A549 (cell line): Measurements from ENCODE around the gene GID4. TPM values are rescaled to one million over a fixed set of nuclear protein-coding genes. Genes with fewer than 3 reads are reported as not detected.

Experiments
- ATAC-seq, 2 experiments: fragments of 200-7000 bp in 1 of 2; fragments of >200 bp in 1 of 2; cut with Nextera tagmentation in 1 of 2; cut with Tn5 transposase in 1 of 2; 3 replicates each; pipeline versions ENCODE4 v1.8.0 to v1.9.1; 2018 to 2020; ENCODE audit warnings: mild to moderate bottlenecking in 1 of 2, moderate library complexity in 1 of 2
- CTCF ChIA-PET: fragments of 300-600 bp; sonication (Branson Sonifier 250); formaldehyde crosslinking; extraction: SDS; loops from one replicate; lab custom pipeline; 2021; ENCODE audit warnings: antibody characterized with exemption, inconsistent platforms; lab: Yijun Ruan, JAX
- POLR2A ChIA-PET: fragments of 350-600 bp; formaldehyde crosslinking; extraction: SDS; loops from one replicate; lab custom pipeline; 2021; ENCODE audit warnings: antibody characterized with exemption, inconsistent platforms; lab: Yijun Ruan, JAX
- DNase-seq, 2 experiments: peaks; one replicate each; pipeline versions ENCODE4 v3.0.0 to v3.0.0-alpha.2; 2011 to 2016; ENCODE audit warnings: low read depth in 1 of 2, low spot score in 1 of 2
- FAIRE-seq: peaks from 2 replicates; lab custom pipeline; 2011; peaks lifted over from hg19 to GRCh38; lab: Jason Lieb, UNC
- H3K27ac ChIP-seq, 2 experiments: fragments of >200 bp; sonication (Bioruptor Twin); formaldehyde crosslinking; 3 replicates each; pipeline ENCODE4 v1.5.1; 2016 to 2017
- H3K4me1 ChIP-seq: fragments of >200 bp; sonication (Bioruptor Twin); formaldehyde crosslinking; 3 replicates; pipeline ENCODE4 v1.6.1; 2016
- H3K4me2 ChIP-seq: fragments of >200 bp; sonication (Bioruptor Twin); formaldehyde crosslinking; 3 replicates; pipeline ENCODE4 v1.6.1; 2016
- H3K4me3 ChIP-seq: fragments of >200 bp; sonication (Bioruptor Twin); formaldehyde crosslinking; 3 replicates; pipeline ENCODE4 v1.5.1; 2016
- H3K9me3 ChIP-seq: fragments of >200 bp; sonication (Bioruptor Twin); formaldehyde crosslinking; 3 replicates; pipeline ENCODE4 v1.6.1; 2016
- BHLHE40 ChIP-seq: IDR thresholded peaks from 2 replicates; pipeline ENCODE4 v1.6.1; 2012; ENCODE audit warnings: low read depth, low read length, inconsistent platforms
- CBX8 ChIP-seq: fragments of 200-600 bp; sonication (generic); IDR thresholded peaks from 2 replicates; pipeline ENCODE4 v1.6.1; 2016
- CHD4 ChIP-seq: fragments of 200-600 bp; sonication (generic); IDR thresholded peaks from 2 replicates; pipeline ENCODE4 v1.6.1; 2016; ENCODE audit warnings: antibody characterized with exemption, mild to moderate bottlenecking, borderline replicate concordance
- E2F6 ChIP-seq: IDR thresholded peaks from 2 replicates; pipeline ENCODE4 v1.6.1; 2012; ENCODE audit warnings: low read depth, borderline replicate concordance
- EHMT2 ChIP-seq: fragments of 200-600 bp; sonication (generic); IDR thresholded peaks from 2 replicates; pipeline ENCODE4 v1.6.1; 2016; ENCODE audit warnings: antibody characterized with exemption, low read depth, mild to moderate bottlenecking, moderate library complexity
- HOXA7 ChIP-seq: fragments of 250-450 bp; sonication (Bioruptor Pico); IDR thresholded peaks from 2 replicates; pipeline ENCODE4 v1.5.0; 2020; ENCODE audit warnings: mild to moderate bottlenecking, moderate library complexity
- HOXB13 ChIP-seq: fragments of 250-450 bp; sonication (Bioruptor Pico); IDR thresholded peaks from 2 replicates; pipeline ENCODE4 v1.5.0; 2020; ENCODE audit warnings: low read depth, mild to moderate bottlenecking, moderate library complexity
- JUN ChIP-seq, 2 experiments: fragments of >200 bp; sonication (Bioruptor Twin); formaldehyde crosslinking; IDR thresholded peaks; 2 replicates in 1 of 2; 3 replicates in 1 of 2; pipeline ENCODE4 v1.6.1; 2016 to 2017
- JUNB ChIP-seq: fragments of >200 bp; sonication (Bioruptor Twin); formaldehyde crosslinking; IDR thresholded peaks from 2 replicates; pipeline ENCODE4 v1.6.1; 2016
- MAFK ChIP-seq: fragments of 450-650 bp; IDR thresholded peaks from 2 replicates; pipeline ENCODE4 v1.6.1; 2014; ENCODE audit not compliant: partially characterized antibody
- MAX ChIP-seq: IDR thresholded peaks from 2 replicates; pipeline ENCODE4 v1.6.1; 2012
- POLR2A ChIP-seq: IDR thresholded peaks from 2 replicates; pipeline ENCODE4 v1.6.1; 2012; ENCODE audit warnings: mild to moderate bottlenecking, low read length
- SMC3 ChIP-seq: fragments of >200 bp; sonication (Bioruptor Twin); formaldehyde crosslinking; IDR thresholded peaks from 3 replicates; pipeline ENCODE4 v1.6.1; 2018; ENCODE audit warnings: inconsistent platforms
- TP53 ChIP-seq: fragments of 250-450 bp; sonication (Bioruptor Pico); IDR thresholded peaks from 2 replicates; pipeline ENCODE4 v1.5.0; 2021; ENCODE audit warnings: mild to moderate bottlenecking, moderate library complexity
- ZC3H11A ChIP-seq: fragments of 450-650 bp; IDR thresholded peaks from 2 replicates; pipeline ENCODE4 v1.6.1; 2014; ENCODE audit warnings: antibody characterized with exemption, mild to moderate bottlenecking
- ZSCAN20 ChIP-seq: fragments of 250-450 bp; sonication (Bioruptor Pico); IDR thresholded peaks from 2 replicates; pipeline ENCODE4 v1.8.0; 2022; ENCODE audit warnings: mild to moderate bottlenecking, moderate library complexity
- WGBS: methylation state at CpG from one replicate; pipeline ENCODE4 v1.1.6; 2017; ENCODE audit errors: missing lambda C conversion rate; 5-methylcytosine and 5-hydroxymethylcytosine counted together
- polyA plus RNA-seq, 4 experiments: library from polyadenylated mRNA; depleted of rRNA in 3 of 4; stranded (reverse); fragments of >200 nt; fragmentation: RNase III in 1 of 4; extraction: RNeasy Plus Mini Kit Qiagen cat#74134 plus additional on column Dnase treatment in 1 of 4; gene quantifications; 2 replicates in 3 of 4; 3 replicates in 1 of 4; pipeline ENCODE4 v1.2.3, GENCODE V29; 2011 to 2017
- TF ChIP-seq, protein P1 (sequence below): fragments of 150-350 bp; IDR thresholded peaks from 2 replicates; pipeline ENCODE4 v1.6.1; 2014; ENCODE audit warnings: low read depth, mild to moderate bottlenecking, low read length
- TF ChIP-seq, protein P2 (sequence below): fragments of >200 bp; sonication (Bioruptor Twin); formaldehyde crosslinking; IDR thresholded peaks from 3 replicates; pipeline ENCODE4 v1.5.1; 2016
- TF ChIP-seq, protein P3 (sequence below): fragments of 250-450 bp; sonication (Bioruptor Pico); IDR thresholded peaks from 2 replicates; pipeline ENCODE4 v1.5.0; 2021; ENCODE audit warnings: mild to moderate bottlenecking, moderate library complexity, borderline replicate concordance

The GID4 gene
- polyA plus RNA-seq, 2 of the 4 experiments (the other 2 are of a cell fraction): 11.2 to 11.5 TPM

GRCh38 chr17:18108401-18109312 lies 69.4 kb downstream of the GID4 start, which contains the start of gene MYO15A:
TSS of gene MYO15A (plus strand) at chr17:18108756. CDS start at chr17:18118801, 10,045 bp downstream.
- FAIRE-seq (no peak), ATAC-seq (peak in 1 of 2 experiments; percentile 2; a peak in 2 of 6 replicates), DNase-seq (no peak)
- no peak for TF ChIP-seq CHD4
- no peak for TF ChIP-seq JUNB
- no peak for TF ChIP-seq HOXA7
- TF ChIP-seq MAX: no peak
- no peak for TF ChIP-seq TP53 (CRISPR knock-in tag)
- no peak for TF ChIP-seq ZSCAN20 (CRISPR knock-in tag)
- TF ChIP-seq EHMT2: no peak
- CTCF ChIA-PET: interaction anchor here (0.7 to 2.0 kb wide), 3 partner anchors 15 to 33 kb away, joined by 3 to 11 read pairs (median 4); no protein-coding TSS in a partner anchor
- H3K27ac ChIP-seq: no peak within 1 kb of the TSS
- POLR2A ChIA-PET: no interaction called here
- H3K4me2 ChIP-seq: no peak within 1 kb of the TSS
- H3K9me3 ChIP-seq: no peaks in the 10 kb centered on the region
- no peak within 1 kb of the TSS for H3K4me3 ChIP-seq
- H3K4me1 ChIP-seq: no peaks in the 10 kb centered on the region
- WGBS: 90% methylated on average over 17 of the region's 17 CpGs

DNA sequence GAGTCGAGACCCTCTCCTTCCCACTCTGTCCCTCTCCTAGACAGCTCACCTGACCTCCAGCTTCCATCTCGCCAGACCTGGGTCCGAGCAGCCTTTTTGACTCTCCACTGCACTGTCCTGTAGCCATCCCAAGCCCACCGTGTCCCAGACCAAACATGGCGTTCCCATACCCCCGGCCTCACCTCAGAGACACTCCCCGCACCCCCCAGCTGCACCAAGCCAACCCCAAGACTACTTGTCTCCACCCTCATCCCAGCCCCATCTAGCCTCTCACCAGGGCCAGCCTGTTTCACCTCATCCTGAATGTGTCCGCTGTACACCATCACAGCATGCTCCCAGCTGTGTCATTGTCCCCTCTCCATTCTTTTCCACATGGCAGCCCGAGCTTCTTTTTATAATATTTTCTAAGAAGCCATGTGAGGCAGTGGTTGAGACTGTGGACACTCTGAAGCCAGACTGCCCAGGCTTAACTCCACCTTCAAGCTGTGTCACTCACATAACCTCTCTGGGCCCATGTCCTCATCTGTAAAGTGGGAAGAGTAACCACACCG lies 70.8 kb downstream of the GID4 start:
- CTCF ChIA-PET: interaction anchor here (0.9 to 2.0 kb wide), 5 partner anchors 16 to 43 kb away, joined by 3 to 11 read pairs (median 4); no protein-coding TSS in a partner anchor
- TF ChIP-seq JUN (IDR thresholded peaks at IDR 0.05) (peak in 1 of 2 experiments; percentile 7; a peak in 1 of 5 replicates), ZC3H11A (no peak)
- peak in 1 of 2 experiments; percentile 6; a peak in 2 of 6 replicates for ATAC-seq
- DNase-seq: no peak
- no peak overlapping the region for H3K4me3 ChIP-seq
- no peak for FAIRE-seq
- H3K4me2 ChIP-seq: no peak overlapping the region
- WGBS: 76% methylated on average over 10 of the region's 10 CpGs
- no peaks in the 10 kb centered on the region for H3K9me3 ChIP-seq
- H3K4me1 ChIP-seq: no peaks in the 10 kb centered on the region
- POLR2A ChIA-PET: no interaction called here
- H3K27ac ChIP-seq: no peak overlapping the region

DNA sequence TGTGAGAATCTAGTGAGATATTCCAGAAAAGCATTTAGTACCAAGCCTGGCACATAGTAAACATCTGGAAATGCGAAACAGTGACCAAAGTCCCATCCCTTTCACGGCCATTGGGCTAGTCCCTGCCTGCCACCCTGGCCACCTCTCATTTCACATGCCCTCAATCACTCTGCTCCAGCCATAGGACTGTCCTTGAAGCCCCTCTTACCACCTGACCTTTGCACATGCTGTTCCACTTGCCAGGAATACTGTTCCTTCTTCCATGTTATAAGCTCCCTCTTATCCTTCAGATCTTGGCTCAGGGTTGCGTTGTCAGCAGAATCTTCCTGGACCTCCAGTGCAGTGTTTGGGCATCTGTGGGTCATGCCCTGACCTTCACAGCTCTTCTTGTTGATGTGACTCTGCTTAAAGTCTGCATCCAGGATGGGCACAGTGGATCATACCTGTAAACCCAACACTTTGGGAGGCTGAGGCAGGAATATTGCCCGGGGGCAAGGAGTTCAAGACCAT lies 71.5 kb downstream of the GID4 start:
- Histone ChIP-seq H3K4me3 (no peak overlapping the region), H3K27ac (no peak overlapping the region), H3K4me2 (no peak overlapping the region), H3K9me3 (no peaks in the 10 kb centered on the region), H3K4me1 (no peaks in the 10 kb centered on the region)
- ChIA-PET POLR2A (no interaction called here), CTCF (interaction anchor here (0.9 to 2.0 kb wide), 5 partner anchors 10 to 42 kb away, joined by 3 to 11 read pairs (median 6); no protein-coding TSS in a partner anchor)
- WGBS: 63% methylated on average over 4 of the region's 4 CpGs
- no peak for ATAC-seq
- TF ChIP-seq SMC3 (no peak), MAFK (peak; percentile 95)
- peak; percentile 54 for FAIRE-seq
- DNase-seq: no peak

- H3K27ac ChIP-seq: no peak overlapping the region
- ATAC-seq (peak; percentile 14 to 17; a peak in 4 of 6 replicates), DNase-seq (no peak), FAIRE-seq (no peak)
- no peak overlapping the region for H3K4me2 ChIP-seq
- no peak overlapping the region for H3K4me3 ChIP-seq
- H3K4me1 ChIP-seq: no peaks in the 10 kb centered on the region
- 59% methylated on average over 6 of the region's 6 CpGs for WGBS
- ChIA-PET POLR2A (interaction anchor here (0.6 kb wide), 1 partner anchor 16 kb away, joined by 4 read pairs; no protein-coding TSS in a partner anchor), CTCF (interaction anchor here (1.9 kb wide), 1 partner anchor 11 kb away, joined by 6 read pairs; no protein-coding TSS in a partner anchor)
- H3K9me3 ChIP-seq: no peaks in the 10 kb centered on the region
- TF ChIP-seq JUNB (no peak), E2F6 (no peak), POLR2A (no peak), HOXA7 (no peak), HOXB13 (no peak), CBX8 (no peak), BHLHE40 (no peak)
- TF ChIP-seq, protein P1, sequence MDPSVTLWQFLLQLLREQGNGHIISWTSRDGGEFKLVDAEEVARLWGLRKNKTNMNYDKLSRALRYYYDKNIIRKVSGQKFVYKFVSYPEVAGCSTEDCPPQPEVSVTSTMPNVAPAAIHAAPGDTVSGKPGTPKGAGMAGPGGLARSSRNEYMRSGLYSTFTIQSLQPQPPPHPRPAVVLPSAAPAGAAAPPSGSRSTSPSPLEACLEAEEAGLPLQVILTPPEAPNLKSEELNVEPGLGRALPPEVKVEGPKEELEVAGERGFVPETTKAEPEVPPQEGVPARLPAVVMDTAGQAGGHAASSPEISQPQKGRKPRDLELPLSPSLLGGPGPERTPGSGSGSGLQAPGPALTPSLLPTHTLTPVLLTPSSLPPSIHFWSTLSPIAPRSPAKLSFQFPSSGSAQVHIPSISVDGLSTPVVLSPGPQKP: no peak
- TF ChIP-seq, protein P2, sequence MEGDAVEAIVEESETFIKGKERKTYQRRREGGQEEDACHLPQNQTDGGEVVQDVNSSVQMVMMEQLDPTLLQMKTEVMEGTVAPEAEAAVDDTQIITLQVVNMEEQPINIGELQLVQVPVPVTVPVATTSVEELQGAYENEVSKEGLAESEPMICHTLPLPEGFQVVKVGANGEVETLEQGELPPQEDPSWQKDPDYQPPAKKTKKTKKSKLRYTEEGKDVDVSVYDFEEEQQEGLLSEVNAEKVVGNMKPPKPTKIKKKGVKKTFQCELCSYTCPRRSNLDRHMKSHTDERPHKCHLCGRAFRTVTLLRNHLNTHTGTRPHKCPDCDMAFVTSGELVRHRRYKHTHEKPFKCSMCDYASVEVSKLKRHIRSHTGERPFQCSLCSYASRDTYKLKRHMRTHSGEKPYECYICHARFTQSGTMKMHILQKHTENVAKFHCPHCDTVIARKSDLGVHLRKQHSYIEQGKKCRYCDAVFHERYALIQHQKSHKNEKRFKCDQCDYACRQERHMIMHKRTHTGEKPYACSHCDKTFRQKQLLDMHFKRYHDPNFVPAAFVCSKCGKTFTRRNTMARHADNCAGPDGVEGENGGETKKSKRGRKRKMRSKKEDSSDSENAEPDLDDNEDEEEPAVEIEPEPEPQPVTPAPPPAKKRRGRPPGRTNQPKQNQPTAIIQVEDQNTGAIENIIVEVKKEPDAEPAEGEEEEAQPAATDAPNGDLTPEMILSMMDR: no peak
- TF ChIP-seq, protein P3, sequence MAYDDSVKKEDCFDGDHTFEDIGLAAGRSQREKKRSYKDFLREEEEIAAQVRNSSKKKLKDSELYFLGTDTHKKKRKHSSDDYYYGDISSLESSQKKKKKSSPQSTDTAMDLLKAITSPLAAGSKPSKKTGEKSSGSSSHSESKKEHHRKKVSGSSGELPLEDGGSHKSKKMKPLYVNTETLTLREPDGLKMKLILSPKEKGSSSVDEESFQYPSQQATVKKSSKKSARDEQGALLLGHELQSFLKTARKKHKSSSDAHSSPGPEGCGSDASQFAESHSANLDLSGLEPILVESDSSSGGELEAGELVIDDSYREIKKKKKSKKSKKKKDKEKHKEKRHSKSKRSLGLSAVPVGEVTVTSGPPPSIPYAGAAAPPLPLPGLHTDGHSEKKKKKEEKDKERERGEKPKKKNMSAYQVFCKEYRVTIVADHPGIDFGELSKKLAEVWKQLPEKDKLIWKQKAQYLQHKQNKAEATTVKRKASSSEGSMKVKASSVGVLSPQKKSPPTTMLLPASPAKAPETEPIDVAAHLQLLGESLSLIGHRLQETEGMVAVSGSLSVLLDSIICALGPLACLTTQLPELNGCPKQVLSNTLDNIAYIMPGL: no peak
These were observed 72.2 kb downstream of the GID4 start for GRCh38 chr17:18111330-18111971.
